Astrocyte (in vitro differentiated cells and primary cell): ENCODE data around the gene SEMA6A. TPM values are rescaled to one million over a fixed set of nuclear protein-coding genes. Genes with fewer than 3 reads are reported as not detected.

ENCODE experiments used
- DNase-seq: peaks from one replicate; pipeline ENCODE4 v3.0.0-alpha.2; 2010; ENCODE audit warnings: low read depth
- FAIRE-seq: peaks from 2 replicates; lab custom pipeline; 2011; peaks lifted over from hg19 to GRCh38; lab: Jason Lieb, UNC
- H2AFZ ChIP-seq: 2 replicates; pipeline ENCODE4 v1.6.0; 2012; ENCODE audit warnings: low read depth, low read length, inconsistent platforms
- H3K27ac ChIP-seq: 2 replicates; pipeline ENCODE4 v1.5.1; 2011; ENCODE audit warnings: low read depth, low read length, inconsistent platforms
- H3K27me3 ChIP-seq: 2 replicates; pipeline ENCODE4 v1.6.0; 2011; ENCODE audit warnings: low read length, inconsistent platforms; ENCODE audit not compliant: insufficient read depth
- H3K36me3 ChIP-seq: 2 replicates; pipeline ENCODE4 v1.5.1; 2011; ENCODE audit warnings: low read length, inconsistent platforms; ENCODE audit not compliant: insufficient read depth
- H3K4me1 ChIP-seq: 2 replicates; pipeline ENCODE4 v1.5.1; 2011; ENCODE audit warnings: low read length, inconsistent platforms; ENCODE audit not compliant: insufficient read depth
- H3K4me2 ChIP-seq: 2 replicates; pipeline ENCODE4 v1.6.0; 2012; ENCODE audit warnings: low read length, inconsistent platforms
- H3K4me3 ChIP-seq: 2 replicates; pipeline ENCODE4 v1.5.1; 2011; ENCODE audit warnings: low read depth, mild to moderate bottlenecking, low read length, inconsistent platforms; ENCODE audit not compliant: insufficient read depth
- H3K79me2 ChIP-seq: 2 replicates; pipeline ENCODE4 v1.6.0; 2012; ENCODE audit warnings: mild to moderate bottlenecking, low read length, inconsistent platforms; ENCODE audit not compliant: insufficient read depth
- H3K9ac ChIP-seq: 2 replicates; pipeline ENCODE4 v1.6.0; 2012; ENCODE audit warnings: mild to moderate bottlenecking, low read length, inconsistent platforms
- H3K9me3 ChIP-seq: 2 replicates; pipeline ENCODE4 v1.5.1; 2012; ENCODE audit warnings: low read depth, mild to moderate bottlenecking, low read length, inconsistent platforms; ENCODE audit not compliant: insufficient read depth
- H4K20me1 ChIP-seq: 2 replicates; pipeline ENCODE4 v1.6.0; 2012; ENCODE audit warnings: low read length, inconsistent platforms; ENCODE audit not compliant: insufficient read depth
- H3K27ac Mint-ChIP-seq: one replicate; pipeline ENCODE4 v1.8.0; 2021; ENCODE audit warnings: mild to moderate bottlenecking, mixed read lengths; ENCODE audit not compliant: unreplicated experiment
- H3K27me3 Mint-ChIP-seq: one replicate; pipeline ENCODE4 v1.8.0; 2021; ENCODE audit warnings: low read depth, mixed read lengths; ENCODE audit not compliant: unreplicated experiment
- H3K36me3 Mint-ChIP-seq: one replicate; pipeline ENCODE4 v1.8.0; 2021; ENCODE audit warnings: low read depth, mixed read lengths; ENCODE audit not compliant: unreplicated experiment
- H3K4me1 Mint-ChIP-seq: one replicate; pipeline ENCODE4 v1.8.0; 2021; ENCODE audit warnings: low read depth, mixed read lengths; ENCODE audit not compliant: unreplicated experiment
- H3K4me3 Mint-ChIP-seq: one replicate; pipeline ENCODE4 v1.8.0; 2021; ENCODE audit warnings: mild to moderate bottlenecking, moderate library complexity, mixed read lengths; ENCODE audit not compliant: unreplicated experiment
- H3K9me3 Mint-ChIP-seq: one replicate; pipeline ENCODE4 v1.8.0; 2021; ENCODE audit warnings: mild to moderate bottlenecking, mixed read lengths; ENCODE audit not compliant: unreplicated experiment
- EZH2 ChIP-seq: IDR thresholded peaks from 2 replicates; pipeline ENCODE4 v1.6.1; 2012; ENCODE audit warnings: mild to moderate bottlenecking, low read length, inconsistent platforms; ENCODE audit not compliant: insufficient read depth
- total RNA-seq: library from RNA; stranded (reverse); gene quantifications from 2 replicates; pipeline ENCODE4 v1.2.1, GENCODE V29; 2021
- TF ChIP-seq, protein P1 (sequence below): IDR thresholded peaks from 2 replicates; pipeline ENCODE4 v1.5.1; 2011; ENCODE audit warnings: low read depth, mild to moderate bottlenecking, inconsistent platforms, low read length, moderate library complexity; ENCODE audit not compliant: insufficient read depth

SEMA6A gene
- total RNA-seq, 1 donor from 2014 or later, result 34.2 TPM

DNA sequence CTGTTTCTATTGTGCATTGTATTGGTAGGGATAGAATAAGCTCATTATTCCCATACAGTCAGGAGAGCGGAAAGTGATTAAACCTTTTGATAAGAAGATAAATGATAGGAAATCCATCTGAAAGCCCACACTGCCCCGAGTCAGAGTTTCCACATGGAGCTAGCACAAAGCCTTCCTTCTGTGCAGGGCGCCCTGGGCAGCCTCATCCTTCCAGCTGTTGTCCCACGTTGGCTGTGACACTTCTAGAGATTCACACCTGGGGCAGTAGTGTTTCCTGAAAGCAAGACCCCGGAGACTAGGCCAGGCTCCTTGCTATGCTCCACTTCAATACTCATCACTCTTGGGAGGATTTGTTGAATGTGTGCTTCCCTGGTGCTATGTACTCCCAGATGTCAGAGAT, 172.4 kb downstream of the SEMA6A start:
- no peaks in the 10 kb centered on the region for H3K9me3 Mint-ChIP-seq
- Histone ChIP-seq H4K20me1 (no peaks in the 10 kb centered on the region), H3K4me2 (no peak overlapping the region)

DNA sequence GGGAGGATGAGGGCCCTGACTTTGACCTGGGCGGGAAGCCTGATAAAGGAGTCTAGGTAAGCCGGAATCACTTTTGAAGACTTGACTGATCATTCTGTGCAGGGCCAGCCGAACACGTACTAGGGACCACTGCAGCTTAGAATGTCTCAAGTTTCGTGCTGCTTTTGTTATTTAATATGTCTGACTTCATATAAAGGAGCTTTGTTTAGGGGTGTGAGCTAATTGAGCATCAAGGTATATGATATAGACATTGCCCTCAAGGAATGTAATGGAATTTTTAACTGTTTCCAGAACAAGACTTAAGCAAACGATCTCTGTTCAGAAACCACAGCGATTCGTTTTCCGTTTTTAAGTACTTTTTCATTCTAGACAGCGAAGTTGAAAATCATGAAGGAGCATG, 173.0 kb downstream of the SEMA6A start:
- FAIRE-seq (no peak), DNase-seq (no peak)
- no peak overlapping the region for H3K27ac ChIP-seq
- no peak for TF ChIP-seq EZH2
- TF ChIP-seq, protein P1, sequence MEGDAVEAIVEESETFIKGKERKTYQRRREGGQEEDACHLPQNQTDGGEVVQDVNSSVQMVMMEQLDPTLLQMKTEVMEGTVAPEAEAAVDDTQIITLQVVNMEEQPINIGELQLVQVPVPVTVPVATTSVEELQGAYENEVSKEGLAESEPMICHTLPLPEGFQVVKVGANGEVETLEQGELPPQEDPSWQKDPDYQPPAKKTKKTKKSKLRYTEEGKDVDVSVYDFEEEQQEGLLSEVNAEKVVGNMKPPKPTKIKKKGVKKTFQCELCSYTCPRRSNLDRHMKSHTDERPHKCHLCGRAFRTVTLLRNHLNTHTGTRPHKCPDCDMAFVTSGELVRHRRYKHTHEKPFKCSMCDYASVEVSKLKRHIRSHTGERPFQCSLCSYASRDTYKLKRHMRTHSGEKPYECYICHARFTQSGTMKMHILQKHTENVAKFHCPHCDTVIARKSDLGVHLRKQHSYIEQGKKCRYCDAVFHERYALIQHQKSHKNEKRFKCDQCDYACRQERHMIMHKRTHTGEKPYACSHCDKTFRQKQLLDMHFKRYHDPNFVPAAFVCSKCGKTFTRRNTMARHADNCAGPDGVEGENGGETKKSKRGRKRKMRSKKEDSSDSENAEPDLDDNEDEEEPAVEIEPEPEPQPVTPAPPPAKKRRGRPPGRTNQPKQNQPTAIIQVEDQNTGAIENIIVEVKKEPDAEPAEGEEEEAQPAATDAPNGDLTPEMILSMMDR, result no peak
- H3K4me1 Mint-ChIP-seq, result no peaks in the 10 kb centered on the region
- H3K9me3 ChIP-seq, result no peaks in the 10 kb centered on the region
- no peaks in the 10 kb centered on the region for H3K27me3 ChIP-seq
- no peak overlapping the region for H3K9ac ChIP-seq
- H3K27me3 Mint-ChIP-seq, result peaks cover 4% of the 10 kb centered on the region
- no peak overlapping the region for H3K4me3 Mint-ChIP-seq
- no peaks in the 10 kb centered on the region for H3K4me1 ChIP-seq
- H3K36me3 ChIP-seq, result no peaks in the 10 kb centered on the region
- no peak overlapping the region for H3K4me3 ChIP-seq
- H3K79me2 ChIP-seq, result no peaks in the 10 kb centered on the region
- no peaks in the 10 kb centered on the region for H4K20me1 ChIP-seq
- no peaks in the 10 kb centered on the region for H3K9me3 Mint-ChIP-seq
- no peak overlapping the region for H2AFZ ChIP-seq
- H3K4me2 ChIP-seq, result no peak overlapping the region
- H3K27ac Mint-ChIP-seq, result no peak overlapping the region
- peaks cover 3% of the 10 kb centered on the region for H3K36me3 Mint-ChIP-seq

More for the DNA sequence above, 172.4 kb downstream of the SEMA6A start:
- H3K9ac ChIP-seq, result no peak overlapping the region
- DNase-seq (no peak), FAIRE-seq (no peak)
- H3K79me2 ChIP-seq, result no peaks in the 10 kb centered on the region
- Mint-ChIP-seq H3K36me3 (peaks cover 4% of the 10 kb centered on the region), H3K4me1 (no peaks in the 10 kb centered on the region), H3K27ac (no peak overlapping the region), H3K4me3 (no peak overlapping the region), H3K27me3 (peaks cover 4% of the 10 kb centered on the region)
- no peaks in the 10 kb centered on the region for H3K36me3 ChIP-seq
- no peaks in the 10 kb centered on the region for H3K9me3 ChIP-seq
- H2AFZ ChIP-seq, result no peak overlapping the region
- no peaks in the 10 kb centered on the region for H3K27me3 ChIP-seq
- no peak overlapping the region for H3K27ac ChIP-seq
- no peaks in the 10 kb centered on the region for H3K4me1 ChIP-seq
- TF ChIP-seq, protein P1, result no peak
- TF ChIP-seq EZH2, result no peak
- H3K4me3 ChIP-seq, result no peak overlapping the region

DNA sequence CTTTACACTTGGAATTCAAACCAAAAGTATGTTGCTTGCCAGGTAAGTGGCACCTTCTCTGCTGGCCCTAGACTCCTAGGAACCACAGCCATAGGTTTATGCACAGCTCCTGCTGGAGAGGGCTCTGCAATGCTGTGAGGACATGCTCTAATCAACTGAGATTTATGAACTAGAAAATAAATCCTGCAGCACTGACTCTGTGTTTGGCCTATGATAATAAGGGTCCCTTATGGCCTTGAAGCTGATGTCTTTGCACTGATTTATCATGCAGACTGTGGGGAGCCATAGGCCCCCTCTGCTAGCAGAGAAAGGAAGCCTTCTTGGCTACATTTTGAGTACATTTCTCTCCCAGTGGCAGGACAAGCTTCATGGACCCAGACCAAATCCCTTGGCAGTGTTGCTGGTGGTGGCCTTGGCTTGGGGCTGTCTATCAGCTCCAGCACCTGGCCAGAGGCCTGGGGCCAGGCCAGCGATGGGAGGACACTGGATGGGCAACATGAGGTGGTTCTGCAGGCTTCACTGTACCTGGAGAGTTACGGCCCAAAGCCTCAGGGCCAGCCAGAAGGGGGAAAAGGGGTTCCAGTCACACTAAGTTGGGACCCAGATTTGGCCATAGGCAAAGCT, 178.0 kb downstream of the SEMA6A start:
- H3K4me1 ChIP-seq, result no peaks in the 10 kb centered on the region
- no peaks in the 10 kb centered on the region for H4K20me1 ChIP-seq
- Mint-ChIP-seq H3K4me3 (no peak overlapping the region), H3K4me1 (no peaks in the 10 kb centered on the region), H3K9me3 (no peaks in the 10 kb centered on the region), H3K27me3 (no peaks in the 10 kb centered on the region), H3K36me3 (no peaks in the 10 kb centered on the region), H3K27ac (no peak overlapping the region)
- no peaks in the 10 kb centered on the region for H3K27me3 ChIP-seq
- no peak for TF ChIP-seq EZH2
- TF ChIP-seq, protein P1, result no peak
- H3K79me2 ChIP-seq, result no peaks in the 10 kb centered on the region
- no peak for DNase-seq
- H3K4me3 ChIP-seq, result no peak overlapping the region
- no peaks in the 10 kb centered on the region for H3K9me3 ChIP-seq
- H2AFZ ChIP-seq, result no peak overlapping the region
- no peaks in the 10 kb centered on the region for H3K36me3 ChIP-seq
- no peak overlapping the region for H3K27ac ChIP-seq
- no peak for FAIRE-seq
- H3K9ac ChIP-seq, result no peak overlapping the region
- H3K4me2 ChIP-seq, result no peak overlapping the region
